Activated T-cell treated with anti-CD3 and anti-CD28 coated beads for 1 hour (primary cell): ENCODE data around the gene CES2.
"Not testable (repeated sequence)": the region's sequence is repeated elsewhere in the genome, so short reads cannot be mapped to it uniquely, and the experiment has no call there.

Experiments
- DNase-seq: peaks from one replicate; pipeline ENCODE4 v3.0.0-alpha.2; 2020; ENCODE audit warnings: low read depth

Gene CES2

DNA sequence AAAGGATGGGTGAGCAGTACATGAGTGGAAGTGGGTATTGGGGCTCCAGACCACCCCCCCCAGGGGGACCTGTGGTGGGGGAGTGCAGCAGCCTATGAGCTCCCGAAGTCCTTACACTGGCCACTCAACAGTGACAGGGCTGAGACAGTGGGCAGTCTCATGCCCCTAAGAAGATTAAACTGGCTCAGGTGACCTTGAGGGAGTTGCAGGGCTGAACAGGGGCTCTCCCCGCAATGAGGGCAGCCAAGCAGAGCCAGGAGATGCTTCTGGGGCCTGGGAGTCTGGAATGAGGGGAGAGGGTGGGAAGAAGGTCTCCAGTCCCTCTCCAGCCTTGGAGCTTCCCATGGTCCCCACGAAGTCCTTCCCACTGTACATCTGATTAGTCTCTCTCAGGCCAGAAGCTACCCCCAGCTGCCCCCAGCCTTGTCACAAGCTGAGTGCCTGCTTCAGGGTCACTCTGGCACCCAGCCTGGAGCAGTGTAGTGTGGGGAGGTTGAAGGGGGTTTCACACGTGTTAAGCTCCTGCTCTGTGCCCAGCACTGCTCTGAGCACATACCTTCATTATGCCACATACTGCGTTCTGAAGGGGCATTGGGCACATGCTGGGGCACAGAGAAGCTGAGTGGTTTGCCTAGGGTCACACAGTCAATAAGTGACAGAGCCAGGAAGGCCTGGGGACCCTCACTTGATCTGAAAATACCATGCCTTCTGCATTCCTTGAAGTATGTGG lies 15.6 kb upstream of the CES2 start:
- DNase-seq = no peak

GRCh38 chr16:66920299-66920590 lies 15.1 kb upstream of the CES2 start:
- no peak for DNase-seq

DNA sequence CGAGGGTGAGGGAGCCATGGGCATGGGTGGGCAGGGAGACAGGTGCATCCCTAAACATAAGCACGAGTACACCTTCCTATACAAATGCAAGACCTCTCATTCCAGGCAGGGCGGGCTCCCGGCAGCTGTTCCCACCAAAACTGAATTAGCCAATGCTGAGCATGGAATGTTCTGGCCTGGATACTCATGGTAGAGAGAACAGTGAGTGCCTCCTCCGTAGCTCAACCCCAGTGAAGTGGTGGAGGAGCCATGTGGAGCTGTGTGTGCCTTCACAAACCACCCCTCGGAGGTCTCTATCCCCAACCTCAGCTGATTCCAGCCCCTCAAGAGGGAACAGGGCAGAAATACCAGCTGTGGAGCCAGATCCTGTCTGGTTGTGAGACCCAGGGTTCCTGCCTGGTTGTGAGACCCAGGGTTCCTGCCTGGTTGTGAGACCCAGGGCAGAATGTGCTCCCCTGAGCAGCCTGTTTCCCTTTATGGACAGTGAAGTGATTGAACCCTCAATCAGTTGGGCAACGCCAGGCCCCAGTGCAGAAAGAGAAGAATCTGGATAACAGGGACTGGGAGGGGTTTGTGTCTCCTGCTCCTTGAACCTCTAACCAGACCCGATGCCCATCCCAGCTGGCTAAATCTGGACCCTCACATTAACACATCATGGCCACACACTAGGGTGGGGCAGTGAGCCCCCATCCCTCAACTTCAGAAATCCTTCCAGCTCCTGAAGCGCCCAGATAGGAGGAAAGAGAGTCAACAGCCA lies 14.2 kb upstream of the CES2 start:
- no peak for DNase-seq

- DNase-seq = no peak
Measured at GRCh38 chr16:66921729-66922450, 13.4 kb upstream of the CES2 start.

GRCh38 chr16:66923247-66923731 lies 12.0 kb upstream of the CES2 start:
- no peak for DNase-seq

DNA sequence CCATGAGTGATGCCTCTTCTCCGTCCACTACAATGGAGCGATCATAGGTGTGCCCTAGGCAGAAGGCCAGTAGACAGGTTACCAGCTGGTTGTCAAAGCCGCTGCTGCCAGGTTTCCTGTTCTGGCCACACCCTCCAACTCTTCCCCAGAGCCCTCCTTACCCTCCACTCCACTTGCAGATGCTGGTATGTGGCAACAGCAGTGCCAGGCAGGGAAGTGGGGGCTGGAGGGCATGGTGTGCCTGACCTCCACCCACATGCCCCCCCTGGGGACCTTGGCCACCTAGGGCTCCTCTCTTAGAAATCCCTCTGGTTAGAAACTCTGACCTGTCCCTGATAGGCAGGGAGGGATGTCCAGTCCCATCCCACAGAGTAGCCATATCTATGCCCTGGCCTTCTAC lies 11.4 kb upstream of the CES2 start:
- DNase-seq = no peak

DNA sequence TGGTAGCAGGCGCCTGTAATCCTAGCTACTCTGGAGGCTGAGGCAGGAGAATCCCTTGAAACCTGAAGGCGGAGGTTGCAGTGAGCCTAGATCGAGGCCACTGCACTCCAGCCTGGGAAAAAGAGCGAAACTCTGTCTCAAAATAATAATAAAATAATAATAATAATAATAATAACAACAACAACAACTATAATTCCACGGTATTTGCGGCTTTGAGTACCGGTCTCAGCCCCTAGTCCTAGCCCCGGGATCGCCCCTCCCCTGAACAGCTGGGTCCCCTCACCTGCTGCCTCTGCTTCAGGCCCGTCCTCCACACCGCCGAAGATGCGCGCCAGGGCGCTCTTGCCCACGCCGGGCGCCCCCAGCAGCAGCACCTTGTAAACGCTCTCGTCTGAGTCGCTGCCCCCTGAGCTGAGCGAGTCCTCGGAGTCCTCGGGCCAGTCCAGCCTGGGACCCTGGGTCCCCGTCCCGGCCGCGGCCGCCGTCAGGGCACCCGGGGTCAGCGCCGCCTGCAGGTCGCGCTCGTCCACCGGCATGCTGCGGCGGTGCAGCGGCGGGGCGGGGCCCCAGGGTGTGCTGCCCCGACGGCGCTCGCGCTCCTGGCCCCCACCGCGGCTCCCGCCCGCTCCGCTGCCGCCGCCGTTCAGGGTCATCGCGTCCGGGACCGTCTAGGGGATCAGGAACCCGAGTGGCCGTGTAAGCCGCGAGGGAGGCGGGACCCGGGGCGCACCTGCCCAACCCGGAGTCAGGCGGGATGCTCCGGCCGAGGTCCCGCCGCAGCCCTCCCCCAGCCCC lies 10.6 kb upstream of the CES2 start:
- DNase-seq = no peak

- DNase-seq = no peak
Measured at GRCh38 chr16:66925322-66925840, 9.9 kb upstream of the CES2 start, which contains the start of gene RRAD. Gene RRAD (minus strand): TSS chr16:66925535. CDS start chr16:66925179, 356 bp downstream.

DNA sequence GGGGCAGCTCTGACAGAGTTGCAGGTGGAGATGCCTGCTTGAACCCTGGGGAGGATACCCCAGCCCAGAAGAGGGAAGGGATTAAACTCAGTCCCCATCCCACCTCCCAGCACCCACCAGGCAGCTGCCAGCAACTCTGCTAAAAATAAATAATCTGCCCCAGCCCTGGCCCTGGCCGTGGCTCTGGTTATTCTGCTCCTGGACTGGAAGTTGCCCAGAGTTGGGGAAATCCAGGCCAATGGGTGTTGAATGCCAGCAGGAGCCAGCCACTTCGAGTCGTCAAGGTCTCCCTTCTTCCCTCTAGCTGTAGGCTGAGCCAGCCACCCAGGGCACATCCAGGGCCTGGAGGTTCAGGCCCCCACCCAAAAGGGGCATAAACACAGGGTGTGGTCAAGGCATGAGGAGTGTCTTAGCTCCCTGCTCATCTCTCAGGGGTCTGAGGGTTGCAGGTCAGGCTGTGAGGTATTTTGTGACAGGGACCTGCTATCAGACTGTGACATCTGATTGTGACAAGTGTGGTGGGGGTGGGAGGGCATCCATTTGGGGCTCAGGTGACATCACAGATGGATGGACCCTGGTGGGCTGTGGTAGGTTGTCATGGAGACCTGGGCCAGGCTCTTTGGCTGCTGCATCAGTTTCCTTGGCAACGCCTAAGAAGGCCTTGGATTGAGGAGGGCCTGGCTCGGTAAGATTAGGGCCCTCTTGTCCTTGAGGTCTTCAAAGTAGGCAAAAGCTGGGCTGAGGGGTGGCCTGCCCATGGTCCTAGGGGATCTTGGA lies 9.0 kb upstream of the CES2 start:
- no peak for DNase-seq

DNA sequence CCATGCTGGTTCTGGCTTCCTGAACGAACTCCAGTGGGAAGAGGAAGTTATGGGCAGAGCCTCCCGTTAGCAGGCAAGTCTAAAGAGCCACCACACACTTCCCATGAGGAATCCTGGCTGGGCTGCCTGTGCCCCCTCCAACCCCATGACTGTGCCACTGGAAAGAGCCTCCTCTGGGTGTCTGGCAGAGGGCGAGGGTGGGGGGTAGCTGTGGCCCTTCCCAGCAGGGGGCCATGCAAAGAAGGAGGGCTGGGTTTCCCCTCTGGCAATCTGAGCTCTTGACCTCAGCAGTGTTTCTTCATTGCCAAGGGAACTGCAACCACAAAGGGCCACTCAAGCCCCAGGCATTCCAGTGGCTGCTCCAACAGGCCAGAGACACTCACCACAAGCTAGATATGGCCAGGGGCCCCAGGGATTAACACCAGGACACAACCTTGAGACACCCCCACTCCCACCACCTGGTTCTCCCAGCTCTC lies 8.3 kb upstream of the CES2 start:
- no peak for DNase-seq

GRCh38 chr16:66927918-66928649 lies 7.2 kb upstream of the CES2 start:
- no peak for DNase-seq

- DNase-seq = no peak
Measured at GRCh38 chr16:66928702-66929388, 6.5 kb upstream of the CES2 start.

- DNase-seq = no peak
Measured at GRCh38 chr16:66930189-66930588, 5.1 kb upstream of the CES2 start.

- no peak for DNase-seq
Measured at GRCh38 chr16:66931665-66932064, 3.7 kb upstream of the CES2 start.

DNA sequence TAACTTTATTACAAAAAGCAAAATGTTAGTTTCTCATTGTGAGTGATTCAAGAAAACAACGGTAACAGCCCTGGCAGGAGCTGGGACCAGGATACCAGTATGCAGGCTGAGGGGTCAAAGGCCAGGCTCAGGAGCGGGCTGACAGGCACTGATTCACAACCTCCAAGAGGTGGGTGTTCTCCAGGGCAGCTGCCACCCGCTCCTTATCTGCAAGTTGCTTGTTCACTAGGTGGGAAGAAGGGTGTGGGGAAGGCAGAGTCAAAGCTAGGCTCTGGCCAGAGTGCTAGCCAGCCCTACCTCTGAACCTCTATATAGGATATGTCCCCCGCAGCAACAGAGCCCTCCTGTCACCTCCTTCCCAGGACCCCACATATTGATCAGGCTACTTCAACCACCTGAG lies 3.2 kb upstream of the CES2 start:
- DNase-seq = no peak

DNA sequence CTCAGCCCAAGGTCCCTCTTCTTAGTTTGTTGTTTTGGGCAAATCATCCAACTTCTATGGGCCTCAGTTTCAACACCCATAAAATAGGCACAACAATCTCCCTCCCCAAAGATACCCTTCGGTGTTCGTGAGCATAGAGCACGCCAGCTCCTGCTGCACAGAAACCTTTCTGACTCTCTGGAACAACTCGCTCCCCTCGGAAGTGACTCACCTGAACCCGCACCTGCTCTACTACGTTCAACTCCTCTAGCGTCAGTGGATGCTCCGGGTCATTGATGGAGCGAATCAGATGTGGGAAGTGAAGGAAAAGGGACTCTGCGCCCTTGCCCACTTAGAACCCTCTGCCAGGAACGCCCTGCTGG lies 1.6 kb upstream of the CES2 start:
- DNase-seq = peak; percentile 43

GRCh38 chr16:66934138-66934838 lies 1.0 kb upstream of the CES2 start, which contains the start of gene CIAO2B:
Gene CIAO2B (minus strand): TSS chr16:66934402. CDS start chr16:66934364, 38 bp downstream.
- DNase-seq = peak; percentile 87

GRCh38 chr16:66934839-66935313 lies 440 bp upstream of the CES2 start:
- DNase-seq = not testable (repeated sequence)

GRCh38 chr16:66936462-66936861 lies 1.1 kb downstream of the CES2 start:
- DNase-seq = no peak
